Natural killer cell (primary cell): ENCODE results near the gene FHL1. TPM values are rescaled to one million over a fixed set of nuclear protein-coding genes. Genes with fewer than 3 reads are reported as not detected.
A peak's percentile ranks its signal among the peaks of the same experiment; 100 is the strongest.

Experiments
- ATAC-seq, 3 donors: fragments of 150-1000 bp in 2 of 3; fragments of 200-7000 bp in 1 of 3; cut with Tn5 transposase; 1 replicate in 1 of 3; 2 replicates in 2 of 3; pipeline ENCODE4 v1.10.0; 2021; ENCODE audit warnings: mild to moderate bottlenecking in 2 of 3, moderate library complexity in 2 of 3
- DNase-seq, 2 donors: peaks; one replicate each; pipeline versions ENCODE4 v3.0.0 to v3.0.0-alpha.2; 2013 to 2021; ENCODE audit warnings: mixed read lengths in 1 of 2
- H3K27ac ChIP-seq: one replicate; pipeline ENCODE4 v1.5.1; 2013; ENCODE audit warnings: mild to moderate bottlenecking, low read length
- H3K27me3 ChIP-seq: one replicate; pipeline ENCODE4 v1.6.1; 2013; ENCODE audit warnings: low read length; ENCODE audit not compliant: control insufficient read depth, insufficient read depth
- H3K36me3 ChIP-seq: one replicate; pipeline ENCODE4 v1.6.1; 2013; ENCODE audit warnings: low read length; ENCODE audit not compliant: control insufficient read depth, insufficient read depth
- H3K4me1 ChIP-seq: one replicate; pipeline ENCODE4 v1.6.1; 2013; ENCODE audit warnings: low read length; ENCODE audit not compliant: control insufficient read depth, insufficient read depth
- H3K4me3 ChIP-seq: one replicate; pipeline ENCODE4 v1.5.1; 2013; ENCODE audit warnings: low read length
- H3K9me3 ChIP-seq: one replicate; pipeline ENCODE4 v1.6.1; 2013; ENCODE audit warnings: low read length; ENCODE audit not compliant: control insufficient read depth, insufficient read depth
- H3K27ac Mint-ChIP-seq, 2 donors: one replicate each; pipeline ENCODE4 v1.8.0; 2022; ENCODE audit warnings: mild to moderate bottlenecking in 2 of 2, mixed read lengths in 2 of 2, moderate library complexity in 1 of 2
- H3K27me3 Mint-ChIP-seq, 2 donors: one replicate each; pipeline ENCODE4 v1.8.0; 2022; ENCODE audit warnings: low read depth in 2 of 2, mixed read lengths in 2 of 2
- H3K36me3 Mint-ChIP-seq: one replicate; pipeline ENCODE4 v1.8.0; 2022; ENCODE audit warnings: mixed read lengths
- H3K4me1 Mint-ChIP-seq, 2 donors: one replicate each; pipeline ENCODE4 v1.8.0; 2022; ENCODE audit warnings: mixed read lengths in 2 of 2
- H3K4me3 Mint-ChIP-seq: one replicate; pipeline ENCODE4 v1.8.0; 2022; ENCODE audit warnings: mild to moderate bottlenecking, moderate library complexity, mixed read lengths
- H3K9me3 Mint-ChIP-seq, 2 donors: one replicate each; pipeline ENCODE4 v1.8.0; 2022; ENCODE audit warnings: mixed read lengths in 2 of 2
- WGBS: methylation state at CpG from one replicate; pipeline ENCODE4 v1.1.7; 2013; ENCODE audit warnings: missing lambda C conversion rate; ENCODE audit not compliant: insufficient coverage; 5-methylcytosine and 5-hydroxymethylcytosine counted together
- intact Hi-C: fragments of 100-400 bp; cut with micrococcal nuclease; formaldehyde crosslinking; loops from one replicate; pipeline ENCODE4 v1.14.2; 2022
- total RNA-seq, 4 donors: library from RNA; stranded (reverse); fragments of 120-200 nt in 1 of 4; gene quantifications; one replicate each; pipeline versions ENCODE4 v1.2.3 to v1.2.4, GENCODE V29; 2013 to 2022
- TF ChIP-seq, protein P1 (sequence below): fragments of 200-600 bp; IDR thresholded peaks from one replicate; pipeline ENCODE4 v1.8.0; 2022; ENCODE audit warnings: antibody characterized with exemption

The FHL1 gene
- total RNA-seq, 3 donors from 2014 or later (not counting 1 experiment from before 2014, with no cell fraction given) = 3.2 to 5.7 (median 3.7) TPM

GRCh38 chrX:136207546-136207945 lies 60.2 kb downstream of the FHL1 start:
- Histone ChIP-seq H3K27ac (no peak overlapping the region), H3K4me1 (peaks cover 23% of the 10 kb centered on the region), H3K36me3 (no peaks in the 10 kb centered on the region), H3K9me3 (no peaks in the 10 kb centered on the region), H3K4me3 (no peak overlapping the region), H3K27me3 (no peaks in the 10 kb centered on the region)
- DNase-seq (no peak), ATAC-seq (no peak)
- intact Hi-C loops = no loop called here
- Mint-ChIP-seq H3K9me3 (no peaks in the 10 kb centered on the region), H3K27ac (no peak overlapping the region), H3K27me3 (no peaks in the 10 kb centered on the region), H3K4me3 (no peak overlapping the region), H3K36me3 (no peaks in the 10 kb centered on the region), H3K4me1 (peaks cover 17 to 26% of the 10 kb centered on the region in 2 donors)
- TF ChIP-seq, protein P1, sequence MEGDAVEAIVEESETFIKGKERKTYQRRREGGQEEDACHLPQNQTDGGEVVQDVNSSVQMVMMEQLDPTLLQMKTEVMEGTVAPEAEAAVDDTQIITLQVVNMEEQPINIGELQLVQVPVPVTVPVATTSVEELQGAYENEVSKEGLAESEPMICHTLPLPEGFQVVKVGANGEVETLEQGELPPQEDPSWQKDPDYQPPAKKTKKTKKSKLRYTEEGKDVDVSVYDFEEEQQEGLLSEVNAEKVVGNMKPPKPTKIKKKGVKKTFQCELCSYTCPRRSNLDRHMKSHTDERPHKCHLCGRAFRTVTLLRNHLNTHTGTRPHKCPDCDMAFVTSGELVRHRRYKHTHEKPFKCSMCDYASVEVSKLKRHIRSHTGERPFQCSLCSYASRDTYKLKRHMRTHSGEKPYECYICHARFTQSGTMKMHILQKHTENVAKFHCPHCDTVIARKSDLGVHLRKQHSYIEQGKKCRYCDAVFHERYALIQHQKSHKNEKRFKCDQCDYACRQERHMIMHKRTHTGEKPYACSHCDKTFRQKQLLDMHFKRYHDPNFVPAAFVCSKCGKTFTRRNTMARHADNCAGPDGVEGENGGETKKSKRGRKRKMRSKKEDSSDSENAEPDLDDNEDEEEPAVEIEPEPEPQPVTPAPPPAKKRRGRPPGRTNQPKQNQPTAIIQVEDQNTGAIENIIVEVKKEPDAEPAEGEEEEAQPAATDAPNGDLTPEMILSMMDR = no peak
- 94% methylated on average over 4 of the region's 4 CpGs for WGBS

DNA sequence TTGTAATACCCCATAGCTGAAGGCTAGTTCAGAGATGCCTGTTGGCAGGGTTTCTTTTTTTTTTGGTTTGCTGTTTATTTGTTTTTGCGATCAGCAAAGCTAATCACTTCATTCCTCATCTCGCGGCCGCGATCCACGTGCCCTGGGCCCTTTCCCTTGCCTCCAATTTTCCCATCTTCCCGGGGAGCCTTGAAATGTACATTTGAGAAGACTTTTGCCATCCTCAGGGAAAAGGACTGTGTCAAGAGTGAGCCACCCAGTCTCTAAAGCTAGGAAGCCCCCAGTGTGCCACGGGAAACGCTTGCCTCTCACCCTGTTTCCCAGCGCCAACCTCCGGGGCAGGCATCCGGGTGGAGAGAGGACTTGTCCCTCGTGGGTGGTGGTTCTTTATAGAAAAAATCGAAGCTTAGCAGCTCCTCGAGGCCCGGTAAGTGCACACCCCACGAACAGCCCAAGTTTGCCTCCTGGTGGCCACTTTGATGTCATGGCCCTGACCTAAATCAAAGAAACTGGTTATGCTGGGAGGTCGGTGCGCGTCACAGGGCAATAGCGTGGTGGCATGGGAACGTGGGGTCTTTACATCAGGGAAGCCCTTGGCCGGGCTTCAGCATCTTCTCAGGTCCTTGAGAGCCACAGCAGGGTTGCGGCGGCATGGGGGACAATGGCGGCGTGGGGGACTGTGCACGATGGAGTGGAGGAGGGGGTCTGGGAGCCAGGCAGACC lies 61.8 kb downstream of the FHL1 start:
- peak; percentile 16 to 68 for DNase-seq
- TF ChIP-seq, protein P1 = peak; percentile 24
- Mint-ChIP-seq H3K36me3 (no peaks in the 10 kb centered on the region), H3K4me3 (no peak overlapping the region), H3K4me1 (peaks cover 9 to 12% of the 10 kb centered on the region in 2 donors), H3K9me3 (no peaks in the 10 kb centered on the region), H3K27ac (no peak overlapping the region), H3K27me3 (no peaks in the 10 kb centered on the region)
- Histone ChIP-seq H3K4me3 (no peak overlapping the region), H3K36me3 (no peaks in the 10 kb centered on the region), H3K4me1 (peaks cover 23% of the 10 kb centered on the region), H3K27ac (no peak overlapping the region), H3K27me3 (no peaks in the 10 kb centered on the region), H3K9me3 (no peaks in the 10 kb centered on the region)
- peak in 2 of 3 donors; percentile 63 for ATAC-seq
- 62% methylated on average over 23 of the region's 28 CpGs for whole genome bisulfite sequencing
- intact Hi-C loops = loop anchor here (1.0 kb wide), 1 partner anchor 181 kb away; no protein-coding TSS in a partner anchor

DNA sequence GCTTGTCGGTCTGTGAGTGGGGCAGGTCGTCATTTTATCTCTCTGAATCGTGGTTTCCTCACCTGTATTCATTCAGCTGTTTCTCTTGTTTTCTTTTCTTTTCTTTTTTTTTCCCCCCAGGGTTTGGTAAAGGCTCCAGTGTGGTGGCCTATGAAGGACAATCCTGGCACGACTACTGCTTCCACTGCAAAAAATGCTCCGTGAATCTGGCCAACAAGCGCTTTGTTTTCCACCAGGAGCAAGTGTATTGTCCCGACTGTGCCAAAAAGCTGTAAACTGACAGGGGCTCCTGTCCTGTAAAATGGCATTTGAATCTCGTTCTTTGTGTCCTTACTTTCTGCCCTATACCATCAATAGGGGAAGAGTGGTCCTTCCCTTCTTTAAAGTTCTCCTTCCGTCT lies 62.4 kb downstream of the FHL1 start:
- ATAC-seq (no peak), DNase-seq (no peak)
- H3K4me3 Mint-ChIP-seq = no peak overlapping the region
- Histone ChIP-seq H3K27ac (no peak overlapping the region), H3K27me3 (no peaks in the 10 kb centered on the region), H3K36me3 (no peaks in the 10 kb centered on the region), H3K9me3 (no peaks in the 10 kb centered on the region), H3K4me3 (no peak overlapping the region), H3K4me1 (peaks cover 17% of the 10 kb centered on the region)
- 72% methylated on average over 7 of the region's 9 CpGs for WGBS
- H3K9me3 Mint-ChIP-seq = no peaks in the 10 kb centered on the region
- intact Hi-C loops = loop anchor here (1.0 kb wide), 1 partner anchor 181 kb away; no protein-coding TSS in a partner anchor
- peaks cover 3 to 6% of the 10 kb centered on the region in 2 donors for H3K4me1 Mint-ChIP-seq
- no peaks in the 10 kb centered on the region for H3K27me3 Mint-ChIP-seq
- no peaks in the 10 kb centered on the region for H3K36me3 Mint-ChIP-seq
- H3K27ac Mint-ChIP-seq = no peak overlapping the region
- TF ChIP-seq, protein P1 = no peak
